KMS-11 (cell line): ENCODE data around the gene CASP9.

Source experiments
- H2AFZ ChIP-seq: fragments of 200-600 bp; sonication (generic); 2 replicates; pipeline ENCODE4 v1.6.1; 2016; ENCODE audit warnings: antibody characterized with exemption, mixed run types, low read depth
- H3K27ac ChIP-seq: fragments of 200-600 bp; sonication (generic); 2 replicates; pipeline ENCODE4 v1.6.1; 2016; ENCODE audit warnings: mild to moderate bottlenecking, mixed run types
- H3K27me3 ChIP-seq: fragments of 200-600 bp; sonication (generic); 2 replicates; pipeline ENCODE4 v1.6.1; 2017; ENCODE audit warnings: mild to moderate bottlenecking, low read depth, mixed run types, moderate library complexity; ENCODE audit not compliant: insufficient read depth
- H3K36me3 ChIP-seq: fragments of 200-600 bp; sonication (generic); 2 replicates; pipeline ENCODE4 v1.6.1; 2017; ENCODE audit warnings: mild to moderate bottlenecking, mixed run types; ENCODE audit not compliant: insufficient read depth
- H3K4me1 ChIP-seq: fragments of 200-600 bp; sonication (generic); 2 replicates; pipeline ENCODE4 v1.6.1; 2016; ENCODE audit warnings: mild to moderate bottlenecking, low read depth, mixed run types; ENCODE audit not compliant: poor library complexity, severe bottlenecking
- H3K4me2 ChIP-seq: fragments of 200-600 bp; sonication (generic); 2 replicates; pipeline ENCODE4 v1.7.0; 2016; ENCODE audit warnings: mild to moderate bottlenecking, mixed run types
- H3K4me3 ChIP-seq: fragments of 200-600 bp; sonication (generic); IDR thresholded peaks from 2 replicates; pipeline ENCODE4 v1.6.1; 2017; ENCODE audit warnings: low read depth, low read length, mixed read lengths; ENCODE audit not compliant: insufficient read depth
- H3K79me2 ChIP-seq: fragments of 200-600 bp; sonication (generic); 2 replicates; pipeline ENCODE4 v1.6.1; 2016; ENCODE audit warnings: low read depth, mixed run types; ENCODE audit not compliant: insufficient read depth
- H3K9ac ChIP-seq: fragments of 200-600 bp; sonication (generic); 2 replicates; pipeline ENCODE4 v1.6.1; 2016; ENCODE audit warnings: mild to moderate bottlenecking, mixed run types
- H4K20me1 ChIP-seq: fragments of 200-600 bp; sonication (generic); 2 replicates; pipeline ENCODE4 v1.6.1; 2016; ENCODE audit warnings: mild to moderate bottlenecking, mixed run types; ENCODE audit not compliant: insufficient read depth
- CTCF ChIP-seq: fragments of 200-600 bp; sonication (generic); conservative IDR thresholded peaks from 2 replicates; pipeline ENCODE4 v1.6.1; 2017; ENCODE audit warnings: low read depth, mild to moderate bottlenecking, antibody characterized with exemption, low read length, moderate library complexity, mixed read lengths

CASP9 gene

GRCh38 chr1:15526021-15526489 is 2.0 kb upstream of the CASP9 start:
- H2AFZ ChIP-seq = peak overlapping the region; percentile 53; the same call in 1 of the 2 replicates

GRCh38 chr1:15525050-15526020 is 1.3 kb upstream of the CASP9 start:
- Histone ChIP-seq H3K27me3 (no peaks in the 10 kb centered on the region), H4K20me1 (no peaks in the 10 kb centered on the region), H3K79me2 (peaks cover 7% of the 10 kb centered on the region; the same call in 1 of the 2 replicates), H3K4me3 (peak overlapping the region; percentile 41), H3K4me1 (peaks cover 21% of the 10 kb centered on the region), H3K36me3 (no peaks in the 10 kb centered on the region), H3K9ac (peak overlapping the region; percentile 27; the same call in 1 of the 2 replicates), H2AFZ (peak overlapping the region; percentile 53; the same call in 1 of the 2 replicates), H3K27ac (peak overlapping the region; percentile 36), H3K4me2 (peak overlapping the region; percentile 94)
- no peak for TF ChIP-seq CTCF

More at GRCh38 chr1:15526021-15526489, 2.0 kb upstream of the CASP9 start:
- H3K4me3 ChIP-seq = peak overlapping the region; percentile 41
- peaks cover 7% of the 10 kb centered on the region; the same call in 1 of the 2 replicates for H3K79me2 ChIP-seq
- H3K36me3 ChIP-seq = no peaks in the 10 kb centered on the region
- H3K27ac ChIP-seq = peak overlapping the region; percentile 36
- no peaks in the 10 kb centered on the region for H4K20me1 ChIP-seq
- H3K4me2 ChIP-seq = peak overlapping the region; percentile 94
- peaks cover 21% of the 10 kb centered on the region for H3K4me1 ChIP-seq
- H3K9ac ChIP-seq = peak overlapping the region; percentile 27; the same call in 1 of the 2 replicates
- H3K27me3 ChIP-seq = no peaks in the 10 kb centered on the region
- TF ChIP-seq CTCF = peak; percentile 34; the same call in 1 of the 2 replicates

- Histone ChIP-seq H3K9ac (peak overlapping the region; percentile 37; the same call in 1 of the 2 replicates), H3K4me1 (peaks cover 21% of the 10 kb centered on the region), H4K20me1 (no peaks in the 10 kb centered on the region), H2AFZ (no peak overlapping the region; the same call in 1 of the 2 replicates), H3K27me3 (no peaks in the 10 kb centered on the region), H3K4me2 (no peak overlapping the region), H3K79me2 (peaks cover 7% of the 10 kb centered on the region; the same call in 1 of the 2 replicates), H3K36me3 (no peaks in the 10 kb centered on the region), H3K27ac (peak overlapping the region; percentile 61), H3K4me3 (no peak overlapping the region)
- TF ChIP-seq CTCF = no peak
Measured at GRCh38 chr1:15524283-15525049, 451 bp upstream of the CASP9 start.
